OCI-LY7 (cell line): ENCODE measurements around the gene TST. TPM values are rescaled to one million over a fixed set of nuclear protein-coding genes. Genes with fewer than 3 reads are reported as not detected.

Experiments
- BruUV-seq: library from RNA; stranded (reverse); fragments of 400-500 nt; replicated peaks from 2 replicates; lab custom pipeline; 2021; lab: Mats Ljungman, UMichigan
- CTCF ChIA-PET: fragments of 300-600 bp; sonication (Branson Sonifier 250); formaldehyde crosslinking; loops from one replicate; lab custom pipeline; 2022; ENCODE audit warnings: antibody characterized with exemption; ENCODE audit not compliant: unreplicated experiment; lab: Charles Lee
- POLR2A ChIA-PET: fragments of 300-600 bp; sonication (Branson Sonifier 250); formaldehyde crosslinking; loops from one replicate; lab custom pipeline; 2022; ENCODE audit warnings: antibody characterized with exemption; lab: Charles Lee
- DNase-seq: peaks from one replicate; pipeline ENCODE4 v3.0.0-alpha.2; 2015; ENCODE audit warnings: low spot score
- H2AFZ ChIP-seq: fragments of 200-600 bp; sonication (generic), shearing (Covaris generic); 2 replicates; pipeline ENCODE4 v1.6.1; 2014; ENCODE audit warnings: mild to moderate bottlenecking, antibody characterized with exemption, low read length, moderate library complexity
- H3K27ac ChIP-seq: fragments of 200-600 bp; sonication (generic); 2 replicates; pipeline ENCODE4 v1.5.1; 2014; ENCODE audit warnings: mixed run types, low read depth, mild to moderate bottlenecking, moderate library complexity, low read length, inconsistent platforms; ENCODE audit not compliant: poor library complexity, severe bottlenecking
- H3K36me3 ChIP-seq: fragments of 200-600 bp; sonication (generic); 2 replicates; pipeline ENCODE4 v1.6.1; 2014; ENCODE audit warnings: mild to moderate bottlenecking, antibody characterized with exemption, low read length, moderate library complexity, mixed read lengths; ENCODE audit not compliant: insufficient read depth
- H3K4me1 ChIP-seq: fragments of 200-600 bp; sonication (generic); 2 replicates; pipeline ENCODE4 v1.5.1; 2014; ENCODE audit warnings: mild to moderate bottlenecking, low read length; ENCODE audit not compliant: insufficient read depth, poor library complexity, severe bottlenecking
- H3K4me2 ChIP-seq: fragments of 200-600 bp; sonication (generic); 2 replicates; pipeline ENCODE4 v1.6.1; 2014; ENCODE audit warnings: mild to moderate bottlenecking, low read length
- H3K4me3 ChIP-seq: fragments of 200-600 bp; sonication (generic); 2 replicates; pipeline ENCODE4 v1.5.1; 2014; ENCODE audit warnings: mild to moderate bottlenecking, low read depth, low read length; ENCODE audit not compliant: poor library complexity, severe bottlenecking
- H3K79me2 ChIP-seq: fragments of 200-600 bp; sonication (generic); 2 replicates; pipeline ENCODE4 v1.6.1; 2016; ENCODE audit warnings: low read depth, mild to moderate bottlenecking, low read length, moderate library complexity, mixed read lengths; ENCODE audit not compliant: insufficient read depth
- H3K9me2 ChIP-seq: fragments of 200-600 bp; sonication (generic); 2 replicates; pipeline ENCODE4 v1.6.1; 2016; ENCODE audit warnings: mild to moderate bottlenecking, low read length, mixed read lengths; ENCODE audit not compliant: insufficient read depth
- H3K9me3 ChIP-seq: fragments of 200-600 bp; sonication (generic); 2 replicates; pipeline ENCODE4 v1.6.1; 2014; ENCODE audit warnings: mild to moderate bottlenecking, mixed run types, low read length, mixed read lengths
- H4K20me1 ChIP-seq: fragments of 200-600 bp; sonication (generic); 2 replicates; pipeline ENCODE4 v1.6.1; 2014; ENCODE audit warnings: mild to moderate bottlenecking, antibody characterized with exemption, low read length, moderate library complexity, mixed read lengths; ENCODE audit not compliant: insufficient read depth
- EZH2phosphoT487 ChIP-seq: fragments of 200-600 bp; sonication (generic); IDR thresholded peaks from 2 replicates; pipeline ENCODE4 v1.6.1; 2018; ENCODE audit warnings: low read depth, borderline replicate concordance, mild to moderate bottlenecking, mixed run types, antibody characterized with exemption, low read length, moderate library complexity, mixed read lengths
- intact Hi-C: fragments of 100-400 bp; cut with micrococcal nuclease; formaldehyde crosslinking; loops from one replicate; pipeline ENCODE4 v1.10.0; 2022; ENCODE audit not compliant: unreplicated experiment
- total RNA-seq, 2 experiments: library from RNA; depleted of rRNA in 1 of 2; stranded (reverse); fragments of >200 nt in 1 of 2; shearing (Covaris generic) in 1 of 2; gene quantifications; 2 replicates each; pipeline ENCODE4 v1.2.3, GENCODE V29; 2014 to 2022
- TF ChIP-seq, protein P1 (sequence below): fragments of 200-600 bp; sonication (generic); conservative IDR thresholded peaks from 2 replicates; pipeline ENCODE4 v1.5.1; 2014; ENCODE audit warnings: mild to moderate bottlenecking, antibody characterized with exemption, low read length, moderate library complexity, mixed read lengths

TST gene
- total RNA-seq, 2 experiments from 2014 or later, result 36.0 to 41.5 TPM

DNA sequence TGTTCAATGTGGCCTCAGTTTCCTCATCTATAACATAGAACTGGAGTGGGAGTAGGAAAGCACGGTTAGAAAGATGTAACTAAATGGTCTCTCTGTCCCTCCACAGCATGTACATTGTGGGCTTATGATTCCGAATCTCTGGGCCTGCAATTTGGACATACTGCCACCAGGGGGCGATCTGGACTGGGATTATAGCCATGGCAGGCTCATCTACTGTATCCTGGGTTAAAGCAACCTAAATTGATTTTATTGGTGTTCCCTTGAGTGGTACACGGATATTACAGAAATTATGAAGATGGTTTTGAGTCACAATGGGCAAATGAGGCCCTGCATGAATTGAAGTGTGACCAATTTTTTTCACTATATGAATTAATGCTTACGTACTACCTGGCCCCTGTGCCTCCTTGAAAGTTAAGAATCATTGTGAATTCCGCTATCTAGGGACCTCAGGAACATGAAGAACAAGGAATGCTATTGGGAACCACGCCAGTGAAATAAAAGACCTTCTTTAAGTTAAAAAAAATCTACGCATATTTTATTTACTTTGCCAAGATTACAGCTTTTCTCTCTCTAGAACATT, 32.9 kb downstream of the TST start:
- H3K27ac ChIP-seq, result no peak overlapping the region
- H4K20me1 ChIP-seq, result no peaks in the 10 kb centered on the region
- no peaks in the 10 kb centered on the region for H3K9me2 ChIP-seq
- peaks cover 14% of the 10 kb centered on the region for H3K9me3 ChIP-seq
- BruUV-seq, result no TSS peak
- DNase-seq, result peak; percentile 29
- H3K4me1 ChIP-seq, result no peaks in the 10 kb centered on the region
- H3K36me3 ChIP-seq, result no peaks in the 10 kb centered on the region
- CTCF ChIA-PET, result no interaction called here
- no peak overlapping the region for H3K4me3 ChIP-seq
- TF ChIP-seq EZH2phosphoT487, result no peak
- TF ChIP-seq, protein P1, sequence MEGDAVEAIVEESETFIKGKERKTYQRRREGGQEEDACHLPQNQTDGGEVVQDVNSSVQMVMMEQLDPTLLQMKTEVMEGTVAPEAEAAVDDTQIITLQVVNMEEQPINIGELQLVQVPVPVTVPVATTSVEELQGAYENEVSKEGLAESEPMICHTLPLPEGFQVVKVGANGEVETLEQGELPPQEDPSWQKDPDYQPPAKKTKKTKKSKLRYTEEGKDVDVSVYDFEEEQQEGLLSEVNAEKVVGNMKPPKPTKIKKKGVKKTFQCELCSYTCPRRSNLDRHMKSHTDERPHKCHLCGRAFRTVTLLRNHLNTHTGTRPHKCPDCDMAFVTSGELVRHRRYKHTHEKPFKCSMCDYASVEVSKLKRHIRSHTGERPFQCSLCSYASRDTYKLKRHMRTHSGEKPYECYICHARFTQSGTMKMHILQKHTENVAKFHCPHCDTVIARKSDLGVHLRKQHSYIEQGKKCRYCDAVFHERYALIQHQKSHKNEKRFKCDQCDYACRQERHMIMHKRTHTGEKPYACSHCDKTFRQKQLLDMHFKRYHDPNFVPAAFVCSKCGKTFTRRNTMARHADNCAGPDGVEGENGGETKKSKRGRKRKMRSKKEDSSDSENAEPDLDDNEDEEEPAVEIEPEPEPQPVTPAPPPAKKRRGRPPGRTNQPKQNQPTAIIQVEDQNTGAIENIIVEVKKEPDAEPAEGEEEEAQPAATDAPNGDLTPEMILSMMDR, result peak; percentile 96
- POLR2A ChIA-PET, result no interaction called here
- intact Hi-C loops, result no loop called here
- H3K79me2 ChIP-seq, result no peaks in the 10 kb centered on the region
- H3K4me2 ChIP-seq, result no peak overlapping the region
- no peak overlapping the region for H2AFZ ChIP-seq

DNA sequence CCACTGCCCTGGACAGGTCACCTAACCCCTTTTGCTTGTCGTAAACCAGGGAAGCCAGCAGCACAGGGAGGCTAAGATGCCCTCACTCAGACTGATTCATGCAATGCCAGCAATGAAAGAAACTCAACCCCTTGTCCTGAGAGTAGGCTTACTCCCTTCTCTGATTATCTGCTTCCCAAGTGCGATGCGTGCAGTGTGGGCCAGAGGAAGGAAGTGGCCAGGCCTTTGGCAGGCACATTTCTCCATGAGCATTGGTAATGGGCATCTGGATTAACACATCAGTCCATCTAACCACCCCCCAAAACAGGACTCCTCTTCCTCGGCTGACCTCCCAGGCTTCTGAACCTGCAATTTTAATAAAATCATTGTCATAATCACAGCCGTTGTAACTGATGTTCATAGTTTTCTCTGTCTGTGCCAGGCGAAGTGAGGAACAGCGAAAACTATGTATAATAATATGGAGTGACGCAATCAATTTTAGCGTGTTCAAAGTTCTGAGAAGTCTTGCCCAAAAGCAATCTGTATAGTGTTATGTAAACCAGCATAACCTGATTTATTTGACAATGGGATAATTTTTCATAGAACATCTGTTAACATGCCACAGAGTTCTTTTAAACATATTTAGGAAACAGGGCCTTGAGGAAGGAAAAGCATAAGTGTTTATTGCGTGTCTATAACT, 33.9 kb downstream of the TST start:
- POLR2A ChIA-PET, result no interaction called here
- peaks cover 14% of the 10 kb centered on the region for H3K9me3 ChIP-seq
- H3K27ac ChIP-seq, result no peak overlapping the region
- no peak overlapping the region for H3K4me3 ChIP-seq
- H2AFZ ChIP-seq, result no peak overlapping the region
- intact Hi-C loops, result no loop called here
- H3K4me2 ChIP-seq, result no peak overlapping the region
- CTCF ChIA-PET, result no interaction called here
- BruUV-seq, result no TSS peak
- DNase-seq, result no peak
- no peaks in the 10 kb centered on the region for H3K79me2 ChIP-seq
- TF ChIP-seq, protein P1, result no peak
- TF ChIP-seq EZH2phosphoT487, result no peak
- no peaks in the 10 kb centered on the region for H3K4me1 ChIP-seq
- H3K9me2 ChIP-seq, result no peaks in the 10 kb centered on the region
- no peaks in the 10 kb centered on the region for H4K20me1 ChIP-seq
- H3K36me3 ChIP-seq, result no peaks in the 10 kb centered on the region

DNA sequence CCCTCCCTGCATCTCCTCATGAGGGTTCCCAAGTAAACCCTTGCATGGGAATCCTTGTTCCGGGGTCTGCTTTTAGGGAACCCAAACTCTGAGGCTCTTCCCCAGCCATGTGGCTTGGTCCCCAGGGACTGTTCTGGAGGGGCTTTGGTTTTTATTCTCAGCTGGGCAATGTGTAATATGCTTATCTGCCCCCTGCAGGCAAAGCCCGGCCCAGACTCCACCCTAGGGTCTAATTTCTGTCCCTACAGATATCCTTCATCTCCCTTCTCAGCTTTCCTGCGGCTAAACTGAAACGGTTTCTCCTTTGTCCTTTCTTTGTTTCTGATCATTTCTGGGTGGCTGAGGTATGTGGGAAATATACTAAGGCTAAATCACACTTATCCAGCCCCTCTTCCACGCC, 37.1 kb downstream of the TST start:
- Histone ChIP-seq H3K79me2 (no peaks in the 10 kb centered on the region), H3K4me2 (no peak overlapping the region), H3K9me3 (peaks cover 14% of the 10 kb centered on the region), H3K36me3 (no peaks in the 10 kb centered on the region), H3K9me2 (no peaks in the 10 kb centered on the region), H4K20me1 (no peaks in the 10 kb centered on the region), H3K27ac (no peak overlapping the region), H3K4me1 (peaks cover 5% of the 10 kb centered on the region), H3K4me3 (no peak overlapping the region), H2AFZ (no peak overlapping the region)
- peak; percentile 29 for DNase-seq
- ChIA-PET POLR2A (no interaction called here), CTCF (interaction anchor here (0.5 kb wide), 1 partner anchor 10 kb away, joined by 4 read pairs; no protein-coding TSS in a partner anchor)
- BruUV-seq, result no TSS peak
- TF ChIP-seq, protein P1, result peak; percentile 51
- TF ChIP-seq EZH2phosphoT487, result no peak
- intact Hi-C loops, result no loop called here
